ENCODE measurements around the gene DNAJC8.

DNAJC8 gene

GRCh38 chr1:28259934-28260802 is 27.3 kb upstream of the DNAJC8 start:
- peak overlapping the region; percentile 95 for H3K4me3 ChIP-seq (ENCODE audit: severe bottlenecking)
- DNase-seq (ENCODE audit: low spot score), result peak; percentile 85
- TF ChIP-seq CTCF (IDR thresholded peaks at IDR 0.05; ENCODE audit: poor library complexity, severe bottlenecking), result no peak
- peaks cover 32% of the 10 kb centered on the region for H3K36me3 ChIP-seq (ENCODE audit: low read depth)
- peaks cover 20% of the 10 kb centered on the region for H3K4me1 ChIP-seq (ENCODE audit: insufficient read depth, poor library complexity, severe bottlenecking)
- peak overlapping the region; percentile 52 for H3K27ac ChIP-seq (ENCODE audit: poor library complexity, severe bottlenecking)
- peak; percentile 72 for ATAC-seq (ENCODE audit: low read depth)
- no peaks in the 10 kb centered on the region for H3K9me3 ChIP-seq (ENCODE audit: severe bottlenecking)
- no peaks in the 10 kb centered on the region for H3K27me3 ChIP-seq (ENCODE audit: insufficient read depth, poor library complexity, severe bottlenecking)

GRCh38 chr1:28259252-28259933 is 26.6 kb upstream of the DNAJC8 start, which contains the start of gene SESN2:
TSS of gene SESN2 (plus strand) at chr1:28259518. CDS start at chr1:28259848, 330 bp downstream.
- no peaks in the 10 kb centered on the region for H3K9me3 ChIP-seq (ENCODE audit: severe bottlenecking)
- peaks cover 24% of the 10 kb centered on the region for H3K36me3 ChIP-seq (ENCODE audit: low read depth)
- DNase-seq (ENCODE audit: low spot score) (peak; percentile 98), ATAC-seq (ENCODE audit: low read depth) (peak; percentile 83)
- peaks cover 20% of the 10 kb centered on the region for H3K4me1 ChIP-seq (ENCODE audit: insufficient read depth, poor library complexity, severe bottlenecking)
- H3K27ac ChIP-seq (ENCODE audit: poor library complexity, severe bottlenecking), result peak within 1 kb of the TSS; percentile 52
- no peak for TF ChIP-seq CTCF (IDR thresholded peaks at IDR 0.05; ENCODE audit: poor library complexity, severe bottlenecking)
- H3K27me3 ChIP-seq (ENCODE audit: insufficient read depth, poor library complexity, severe bottlenecking), result no peaks in the 10 kb centered on the region
- peak within 1 kb of the TSS; percentile 95 for H3K4me3 ChIP-seq (ENCODE audit: severe bottlenecking)

DNA sequence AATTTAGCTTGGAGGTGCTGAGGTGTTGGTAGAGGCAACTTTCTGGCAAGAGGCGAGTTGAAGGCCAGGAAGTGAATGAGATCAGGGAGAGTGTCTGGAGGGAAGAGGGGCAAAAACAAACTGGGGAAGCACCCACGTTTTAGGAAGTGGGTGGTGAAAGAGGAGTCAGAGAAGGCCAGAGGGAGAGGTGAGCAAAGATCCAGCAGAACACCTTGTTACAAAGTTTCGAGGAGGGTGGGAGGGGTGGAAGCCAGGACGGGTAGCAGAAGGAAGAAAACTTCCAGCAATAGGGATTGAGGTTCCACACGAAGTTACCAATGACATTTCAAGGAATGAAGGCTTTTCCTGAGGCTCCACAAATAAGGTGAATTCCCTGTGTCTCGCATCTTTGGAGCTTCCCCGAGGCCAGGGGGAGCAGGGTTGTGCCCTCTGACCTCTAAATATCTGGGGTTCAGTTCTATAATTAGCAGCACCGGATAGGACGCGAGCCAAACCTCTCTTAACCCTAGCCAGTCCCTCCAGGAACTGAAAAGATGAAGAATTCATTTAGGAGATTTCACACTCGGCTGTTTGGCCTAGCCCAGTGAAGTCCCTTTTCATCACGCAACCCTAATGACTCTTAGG is 25.9 kb upstream of the DNAJC8 start:
- ATAC-seq (ENCODE audit: low read depth) (no peak; the same call in 2 of the 3 replicates), DNase-seq (ENCODE audit: low spot score) (no peak)
- peaks cover 20% of the 10 kb centered on the region for H3K4me1 ChIP-seq (ENCODE audit: insufficient read depth, poor library complexity, severe bottlenecking)
- peak overlapping the region; percentile 52 for H3K27ac ChIP-seq (ENCODE audit: poor library complexity, severe bottlenecking)
- no peaks in the 10 kb centered on the region for H3K9me3 ChIP-seq (ENCODE audit: severe bottlenecking)
- H3K36me3 ChIP-seq (ENCODE audit: low read depth), result peaks cover 21% of the 10 kb centered on the region
- H3K27me3 ChIP-seq (ENCODE audit: insufficient read depth, poor library complexity, severe bottlenecking), result no peaks in the 10 kb centered on the region
- TF ChIP-seq CTCF (IDR thresholded peaks at IDR 0.05; ENCODE audit: poor library complexity, severe bottlenecking), result no peak
- H3K4me3 ChIP-seq (ENCODE audit: severe bottlenecking), result no peak overlapping the region

GRCh38 chr1:28257736-28258135 is 24.9 kb upstream of the DNAJC8 start:
- TF ChIP-seq CTCF (IDR thresholded peaks at IDR 0.05; ENCODE audit: poor library complexity, severe bottlenecking), result no peak
- ATAC-seq (ENCODE audit: low read depth) (no peak), DNase-seq (ENCODE audit: low spot score) (no peak)
- no peaks in the 10 kb centered on the region for H3K9me3 ChIP-seq (ENCODE audit: severe bottlenecking)
- peaks cover 14% of the 10 kb centered on the region for H3K36me3 ChIP-seq (ENCODE audit: low read depth)
- no peaks in the 10 kb centered on the region for H3K27me3 ChIP-seq (ENCODE audit: insufficient read depth, poor library complexity, severe bottlenecking)
- no peak overlapping the region for H3K27ac ChIP-seq (ENCODE audit: poor library complexity, severe bottlenecking)
- peaks cover 20% of the 10 kb centered on the region for H3K4me1 ChIP-seq (ENCODE audit: insufficient read depth, poor library complexity, severe bottlenecking)
- no peak overlapping the region for H3K4me3 ChIP-seq (ENCODE audit: severe bottlenecking)
